Ammon's horn (tissue), 1 donor: ENCODE results near the gene IGFL2.
A peak's percentile ranks its signal among the peaks of the same experiment; 100 is the strongest.
"Not testable (repeated sequence)": the region's sequence is repeated elsewhere in the genome, so short reads cannot be mapped to it uniquely, and the experiment has no call there.

Experiments used
- DNase-seq: peaks from one replicate; pipeline ENCODE4 v3.0.0-alpha.2; 2016; ENCODE audit warnings: low spot score

IGFL2 gene

DNA sequence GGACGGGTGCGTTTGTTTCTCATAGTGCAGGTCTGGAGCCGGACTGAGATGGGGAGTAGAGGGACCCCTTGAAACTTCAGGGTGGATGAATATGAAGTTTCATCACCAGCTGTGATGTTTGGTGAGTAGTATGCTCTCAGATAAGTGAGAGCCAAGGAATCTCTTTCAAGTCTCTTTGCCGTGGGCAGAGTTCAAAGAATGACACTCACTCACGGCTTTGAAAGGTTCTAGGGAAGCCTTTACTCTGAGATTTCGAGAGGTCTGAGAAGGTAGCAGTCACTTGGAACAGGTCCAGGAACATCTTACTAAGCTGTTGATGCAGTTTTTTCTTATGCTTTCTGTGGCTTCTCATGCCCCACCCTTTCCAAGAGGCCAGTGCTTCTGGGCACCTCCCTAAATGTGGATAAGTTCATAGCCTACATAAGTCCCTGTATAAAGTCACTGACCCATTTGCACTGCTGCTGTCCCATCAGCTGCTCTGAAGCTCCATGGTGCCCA lies at the start of gene IGFL2:
IGFL2 (plus strand) TSS at position 448 of the 498 bp plus-strand sequence; CDS start at position 489, 41 bp downstream.
- DNase-seq = no peak

DNA sequence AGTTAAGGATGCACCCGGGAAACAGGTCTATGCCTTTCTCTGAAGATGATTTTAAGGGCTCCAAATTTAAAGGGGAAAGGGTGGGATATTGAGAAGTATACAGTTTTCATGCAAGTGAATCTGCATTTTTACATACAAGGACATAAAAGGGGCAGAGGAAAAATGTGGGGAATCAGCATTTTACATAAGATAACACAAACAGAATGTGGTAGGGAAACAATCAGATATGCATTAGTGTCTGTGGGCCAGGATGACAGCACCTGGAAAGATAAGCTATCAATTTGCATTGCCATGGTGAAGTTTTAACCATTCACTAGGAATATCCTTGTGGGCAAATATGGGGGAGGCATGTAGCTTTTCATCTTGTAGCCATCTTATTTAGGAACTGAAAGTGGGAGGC lies 47.7 kb upstream of the IGFL2 start:
- DNase-seq = no peak

DNA sequence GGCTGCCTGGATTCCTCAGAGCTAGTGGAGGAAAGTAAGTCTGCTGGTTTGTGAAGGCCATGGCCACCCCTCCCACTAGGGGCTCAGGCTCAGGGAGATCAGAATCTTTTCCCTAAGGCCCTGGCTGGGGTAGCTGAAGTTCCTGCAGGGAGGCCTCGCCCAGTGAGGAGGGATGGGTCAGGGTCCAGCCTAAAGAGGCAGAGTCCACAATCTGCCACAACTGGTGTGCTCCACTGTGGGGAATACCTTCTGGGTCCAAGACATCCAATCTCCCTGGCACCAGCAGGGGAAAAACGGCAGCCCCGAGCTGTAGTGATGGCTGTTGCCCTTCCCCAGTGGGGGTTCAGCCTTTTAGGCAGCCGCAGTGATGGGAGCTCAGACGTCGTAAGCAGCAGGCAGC lies 46.7 kb upstream of the IGFL2 start:
- DNase-seq = no peak

DNA sequence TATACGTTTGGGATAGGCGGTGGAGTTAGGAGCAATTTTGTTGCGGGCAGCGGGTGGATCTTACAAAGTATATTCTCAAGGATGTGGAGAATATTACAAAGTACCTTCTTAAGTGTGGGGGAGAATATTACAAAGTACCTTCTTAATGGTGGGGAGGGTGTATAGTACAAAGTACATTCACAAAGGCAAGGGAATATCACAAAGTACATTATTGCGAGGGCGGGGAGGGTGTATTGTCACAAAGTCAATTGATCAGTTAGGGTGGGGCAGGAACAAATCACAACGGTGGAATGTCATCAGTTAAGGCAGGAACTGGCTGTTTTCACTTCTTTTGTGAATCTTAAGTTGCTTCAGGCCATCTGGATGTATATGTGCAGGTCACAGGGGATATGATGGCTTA lies 45.7 kb upstream of the IGFL2 start:
- DNase-seq = not testable (repeated sequence)

DNA sequence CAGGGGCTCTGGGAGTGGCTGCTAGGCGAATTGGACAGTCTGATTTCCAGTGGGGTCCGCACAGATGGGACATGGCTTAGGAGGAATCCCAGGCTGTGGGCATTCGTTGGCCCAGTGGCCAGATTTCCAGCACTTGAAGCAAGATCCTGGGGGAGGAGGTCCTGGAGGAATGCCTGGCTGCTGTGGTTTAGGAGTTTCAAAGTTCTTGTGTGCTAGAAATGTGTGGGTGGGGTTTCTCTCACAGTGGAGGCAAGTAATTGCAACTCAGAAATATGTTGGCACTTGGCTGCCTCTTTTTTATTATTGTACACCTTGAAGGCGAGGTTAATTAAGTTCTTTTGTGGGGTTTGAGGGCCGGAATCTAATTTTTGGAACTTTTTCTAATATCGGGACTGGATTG lies 40.7 kb upstream of the IGFL2 start:
- no peak for DNase-seq

DNA sequence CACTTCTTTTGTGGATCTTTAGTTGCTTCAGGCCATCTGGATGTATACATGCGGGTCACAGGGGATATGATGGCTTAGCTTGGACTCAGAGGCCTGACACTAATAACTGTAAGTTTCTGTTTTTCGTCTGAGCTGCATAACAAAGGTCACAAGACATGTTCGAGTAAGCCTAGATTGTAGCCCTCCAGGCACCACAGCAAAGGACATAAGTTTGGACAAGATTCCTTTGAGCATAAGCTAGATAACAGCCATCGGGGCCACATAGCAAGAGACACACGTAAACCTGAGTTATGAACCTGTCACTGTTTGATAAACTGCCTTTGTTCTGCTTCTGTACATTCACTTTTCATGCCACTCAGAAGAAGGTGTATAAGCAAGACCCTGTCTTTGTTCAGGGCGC lies 38.2 kb upstream of the IGFL2 start:
- DNase-seq = no peak

DNA sequence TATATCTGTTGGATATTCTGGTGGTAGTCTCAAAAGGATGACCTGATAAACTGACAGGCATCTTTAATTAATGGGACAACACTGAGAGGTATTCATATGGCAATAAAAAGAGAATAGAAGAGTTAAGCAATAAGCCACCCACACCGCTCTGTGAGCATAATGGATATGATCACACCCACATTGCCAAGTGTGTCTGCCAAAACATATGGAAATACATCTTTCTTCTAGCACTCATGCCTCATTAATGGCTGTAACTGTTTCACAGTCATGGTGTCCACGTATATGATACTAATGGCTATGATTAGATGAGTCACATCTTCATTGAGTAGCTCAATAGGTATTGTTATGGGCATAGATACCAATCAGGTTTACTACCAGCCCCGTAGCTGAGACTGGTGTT lies 36.7 kb upstream of the IGFL2 start:
- DNase-seq = peak; percentile 34

DNA sequence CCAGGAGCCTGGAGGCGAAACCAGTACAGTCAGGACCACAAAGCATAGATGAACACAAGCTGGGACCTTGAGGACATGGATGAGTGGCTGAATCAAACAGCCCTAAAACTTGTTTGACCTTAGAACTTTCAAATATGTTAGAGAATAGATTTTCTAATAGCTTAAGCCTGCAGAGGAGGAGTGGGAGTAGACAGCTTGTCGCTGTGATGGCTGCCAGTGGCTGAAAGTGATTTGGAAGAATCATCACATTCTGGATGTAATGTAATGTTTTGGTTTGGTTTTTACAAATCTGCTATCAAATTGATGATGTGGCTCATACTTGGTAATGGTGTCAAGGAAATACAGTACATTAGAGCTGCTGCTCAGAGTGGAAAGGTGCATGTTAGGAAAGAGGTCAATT lies 35.5 kb upstream of the IGFL2 start:
- DNase-seq = peak; percentile 42

DNA sequence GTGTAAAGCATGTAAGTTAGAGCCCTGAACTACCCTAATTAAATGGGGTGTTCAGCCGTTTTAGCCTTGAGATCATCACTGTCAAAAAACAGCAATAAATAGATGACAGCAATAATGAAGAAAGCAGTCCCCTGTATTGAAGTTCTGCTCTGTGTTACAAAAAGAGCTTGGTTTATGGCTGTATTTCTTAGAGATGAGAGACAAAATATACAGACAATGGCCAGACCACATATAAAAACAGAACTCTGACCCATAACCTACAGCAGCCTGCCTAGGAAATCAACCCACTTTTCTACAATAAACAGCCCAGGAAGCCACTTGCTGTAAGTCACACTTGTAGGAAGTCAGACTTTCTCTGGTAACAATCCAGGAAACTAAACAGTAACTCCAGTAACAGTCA lies 34.3 kb upstream of the IGFL2 start:
- no peak for DNase-seq

DNA sequence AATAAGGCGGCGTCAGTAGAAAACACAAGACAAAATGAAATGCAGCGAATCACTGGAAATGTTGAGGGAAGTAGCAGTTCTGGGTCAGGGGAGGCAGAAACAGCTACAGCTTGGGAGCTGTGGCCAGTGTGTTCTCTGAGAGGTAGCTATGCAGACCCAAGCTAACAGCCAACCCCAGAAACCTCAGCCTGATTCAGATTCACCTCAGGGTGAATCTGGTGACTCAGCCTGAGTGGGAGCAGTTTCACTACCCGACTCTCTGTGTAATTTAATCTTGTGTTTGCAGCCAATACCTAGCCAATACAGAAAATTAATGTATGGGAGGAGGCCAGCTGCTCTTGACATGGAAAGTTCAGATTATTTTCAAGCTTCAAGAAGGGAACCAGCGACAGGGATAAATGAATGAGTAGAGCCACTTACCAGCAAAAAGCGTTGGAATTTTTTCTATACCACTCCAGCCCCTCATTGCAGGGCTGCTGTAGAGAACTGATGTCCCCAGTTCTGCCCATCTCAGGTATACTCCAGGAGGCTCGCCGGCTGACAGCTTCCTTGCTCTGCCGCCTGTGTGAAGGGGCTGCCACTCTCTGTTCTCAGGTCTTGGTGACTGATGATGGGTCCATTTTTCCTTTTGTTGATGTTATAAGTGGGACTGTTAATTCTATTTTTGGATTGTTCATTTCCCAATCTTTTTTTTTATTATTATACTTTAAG lies 32.5 kb upstream of the IGFL2 start:
- peak; percentile 25 for DNase-seq

DNA sequence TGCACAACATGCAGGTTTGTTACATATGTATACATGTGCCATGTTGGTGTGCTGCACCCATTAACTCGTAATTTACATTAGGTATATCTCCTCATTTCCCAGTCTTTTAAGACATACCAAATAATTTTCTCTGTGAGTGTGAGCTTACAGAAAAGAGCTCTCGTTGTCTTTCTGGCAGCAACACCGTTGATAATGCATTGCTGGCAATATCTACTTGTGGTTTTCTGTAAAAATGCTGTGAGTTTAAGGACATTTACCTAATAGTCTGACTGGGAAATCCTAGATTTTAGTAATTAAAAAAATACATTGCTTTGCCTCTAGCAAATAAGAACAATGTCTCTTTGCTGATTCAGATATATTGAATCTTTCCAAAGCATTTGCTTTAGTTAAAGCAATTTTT lies 31.9 kb upstream of the IGFL2 start:
- no peak for DNase-seq

DNA sequence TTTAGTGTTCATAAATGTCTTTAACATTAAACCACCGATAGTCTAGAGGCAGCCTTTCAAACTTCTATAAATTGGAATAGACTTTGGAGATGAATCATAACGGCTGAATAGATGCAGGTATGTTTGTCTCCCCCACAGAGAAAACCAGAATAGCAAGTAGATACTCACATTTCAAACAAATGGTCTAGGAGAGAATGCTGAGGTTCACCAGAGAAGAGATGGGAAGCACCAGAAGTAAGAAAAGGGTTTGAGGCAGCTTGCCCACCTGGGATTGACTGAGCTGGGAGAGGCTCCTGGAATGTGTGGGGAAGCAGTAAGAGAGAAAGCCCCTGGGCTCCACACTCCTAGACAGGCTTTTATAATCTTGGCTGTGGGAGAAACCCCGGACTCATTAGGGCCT lies 29.9 kb upstream of the IGFL2 start:
- no peak for DNase-seq

DNA sequence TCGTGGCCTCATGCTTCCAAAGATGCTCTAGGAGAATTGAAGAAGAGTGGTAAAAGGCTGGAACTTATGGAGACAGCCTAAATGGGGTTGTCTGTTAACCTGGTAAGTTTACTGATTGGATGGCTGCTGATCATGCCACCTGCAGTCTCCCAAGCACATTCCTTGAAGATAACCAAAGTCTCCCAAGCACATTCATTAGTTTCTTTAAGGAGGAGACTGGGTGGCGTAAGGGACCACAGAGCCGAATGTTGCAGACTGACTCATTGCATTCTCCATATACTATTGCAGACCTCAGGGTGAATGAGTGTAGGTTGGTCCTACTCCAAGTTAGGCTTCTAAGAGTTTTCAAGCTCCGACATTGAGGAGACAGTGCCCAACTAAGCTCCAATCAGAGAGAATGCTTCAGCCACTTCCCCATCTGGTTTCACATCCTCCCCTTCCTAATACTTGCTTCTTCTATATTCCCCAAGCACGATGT lies 23.4 kb upstream of the IGFL2 start, which contains the start of gene IGFL3:
IGFL3 (minus strand) TSS at position 51 of the 478 bp plus-strand sequence; CDS start at position 12, 39 bp downstream.
- peak; percentile 62 for DNase-seq

DNA sequence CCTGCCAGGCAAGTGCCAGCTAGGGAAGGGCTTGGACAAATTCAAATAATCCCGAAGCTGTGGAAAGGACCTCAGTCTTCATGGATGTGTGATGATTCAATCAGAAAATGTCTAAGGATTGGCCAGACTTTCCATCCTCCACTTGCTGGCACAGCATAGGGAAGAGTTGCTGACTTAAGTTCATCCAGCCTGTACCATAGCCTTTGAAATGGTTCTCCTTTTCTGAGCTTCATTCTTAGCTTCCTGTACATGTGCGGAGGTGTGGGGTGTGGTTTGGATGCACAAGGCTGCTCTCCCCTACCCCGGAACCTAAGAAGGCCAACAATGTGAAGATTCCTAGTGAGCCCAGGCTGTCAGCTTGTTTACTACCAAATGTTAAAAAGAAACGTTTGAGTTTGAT lies 22.6 kb upstream of the IGFL2 start:
- DNase-seq = peak; percentile 23

DNA sequence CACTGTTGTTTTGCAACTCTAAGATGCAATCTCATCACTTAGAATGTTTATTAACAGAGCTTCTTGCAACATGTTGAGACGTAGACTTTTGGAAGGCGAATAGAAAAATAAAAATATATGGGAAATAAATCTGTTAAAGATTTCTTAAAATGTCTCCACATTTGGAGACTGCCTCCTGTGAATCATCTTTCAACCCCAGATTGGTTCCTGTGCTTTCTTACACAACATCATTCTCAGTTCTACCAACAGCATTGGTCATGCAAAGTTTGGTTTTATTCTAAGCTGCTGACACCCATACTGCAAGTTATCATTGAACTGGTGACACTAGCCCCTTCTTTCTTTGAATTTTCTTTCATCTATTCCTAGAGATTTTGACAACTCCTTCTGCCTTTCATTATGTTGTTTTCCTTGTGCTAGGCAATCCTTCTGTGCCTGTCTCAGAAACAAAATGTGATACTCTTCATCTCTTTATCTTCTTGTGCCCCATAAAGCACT lies 21.9 kb upstream of the IGFL2 start:
- no peak for DNase-seq

DNA sequence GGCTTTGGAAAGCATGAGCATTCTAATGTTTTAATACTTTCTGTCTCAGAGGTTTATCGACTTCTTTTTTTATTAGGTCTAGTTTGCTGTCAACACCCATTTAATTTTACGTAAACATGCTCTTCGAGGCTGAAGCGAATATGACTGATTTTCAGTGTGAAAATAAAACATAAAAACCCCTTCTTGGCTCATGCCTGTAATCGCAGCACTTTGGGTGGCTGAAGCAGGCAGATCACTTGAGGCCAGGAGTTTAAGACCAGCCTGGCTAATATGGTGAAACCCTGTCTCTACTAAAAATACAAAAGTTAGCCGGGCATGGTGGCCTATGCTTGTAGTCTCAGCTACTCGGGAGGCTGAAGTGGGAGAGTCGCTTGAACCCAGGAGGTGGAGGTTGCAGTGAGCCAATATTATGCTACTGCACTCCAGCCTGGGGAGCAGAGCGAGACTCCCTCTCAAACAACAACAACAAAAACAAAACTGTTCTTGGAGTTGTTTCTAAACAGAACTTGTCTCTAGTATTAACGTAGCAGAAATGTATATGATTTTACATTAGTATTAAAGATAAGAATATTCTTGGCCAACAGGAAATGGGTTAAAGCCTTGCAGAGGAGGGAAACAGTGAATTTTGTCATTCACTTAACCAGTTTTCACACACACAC lies 16.4 kb upstream of the IGFL2 start:
- no peak for DNase-seq

DNA sequence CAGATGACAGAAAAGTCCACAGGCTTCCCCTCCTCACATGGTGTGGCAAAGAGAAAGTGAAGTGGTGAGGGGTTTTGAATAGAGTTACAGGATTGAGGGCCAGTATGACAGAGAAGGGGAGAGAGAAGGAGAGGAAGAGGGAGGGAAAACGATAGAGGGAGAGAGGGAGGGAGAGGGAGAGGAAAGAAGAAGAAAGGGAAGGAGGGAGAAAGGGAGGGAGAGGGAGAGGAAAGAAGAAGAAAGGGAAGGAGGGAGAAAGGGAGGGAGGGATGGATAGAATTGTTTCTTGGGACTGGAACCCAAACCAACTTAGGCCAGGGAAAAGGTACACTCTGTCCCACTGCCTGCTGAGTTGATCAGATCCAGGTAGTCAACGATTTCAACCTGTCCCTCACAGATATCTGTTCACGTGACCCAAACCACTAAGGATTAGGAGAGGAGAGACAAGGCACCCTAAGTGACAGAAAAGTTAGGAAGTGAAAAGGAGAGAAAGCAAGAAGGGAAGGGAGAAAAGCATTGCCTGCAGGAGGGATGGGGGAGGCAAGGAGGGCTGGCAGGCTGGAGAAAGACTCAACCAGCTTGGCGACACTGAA lies 15.4 kb upstream of the IGFL2 start:
- DNase-seq = no peak

DNA sequence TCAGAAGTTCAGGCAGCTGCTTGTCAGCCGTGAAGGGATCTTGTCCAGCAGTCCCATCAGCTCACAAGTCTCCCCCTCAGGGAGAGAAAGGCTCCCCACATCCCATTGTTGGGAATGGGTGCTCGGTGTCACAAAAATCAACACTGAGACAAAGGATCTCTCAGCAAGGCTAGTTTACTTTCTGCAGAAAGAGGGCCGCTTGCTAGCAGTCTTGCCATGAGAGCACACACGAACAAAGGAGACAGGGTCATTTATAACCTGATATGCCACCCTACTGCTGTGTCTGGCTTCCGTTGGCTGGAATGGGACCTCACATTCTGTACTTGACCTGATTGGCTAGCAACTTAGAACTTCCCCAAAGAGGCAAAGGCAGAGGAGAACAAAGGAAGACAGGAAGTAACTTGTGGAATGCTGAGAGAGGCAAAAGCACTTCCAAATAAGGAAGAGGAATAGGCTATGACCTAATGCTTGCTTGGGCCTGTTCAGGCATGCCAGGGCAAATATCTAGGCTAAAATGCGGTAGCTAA lies 14.9 kb upstream of the IGFL2 start:
- DNase-seq = peak; percentile 82

DNA sequence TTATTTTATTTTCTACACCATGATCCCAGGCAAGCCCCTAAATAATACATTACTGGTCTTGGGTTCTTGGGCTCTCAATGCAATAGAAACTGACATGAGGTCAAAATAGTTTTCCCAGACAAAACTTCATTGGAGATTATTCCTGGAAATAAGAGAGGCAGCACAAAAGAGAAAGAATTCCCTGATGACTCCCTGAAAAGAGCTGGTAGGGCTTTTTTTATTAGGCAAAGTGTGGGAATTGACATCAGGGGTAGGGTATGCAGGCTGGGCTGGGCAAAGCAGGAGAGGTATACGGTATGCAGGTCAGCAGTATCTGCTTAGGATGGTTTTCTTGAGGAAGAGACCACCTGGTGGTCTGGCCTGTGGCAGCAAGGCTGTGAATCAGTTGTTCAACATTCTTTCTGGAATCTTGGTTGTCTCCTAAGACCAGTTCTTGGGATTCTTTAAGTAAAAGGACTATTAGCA lies 14.2 kb upstream of the IGFL2 start:
- DNase-seq = no peak

DNA sequence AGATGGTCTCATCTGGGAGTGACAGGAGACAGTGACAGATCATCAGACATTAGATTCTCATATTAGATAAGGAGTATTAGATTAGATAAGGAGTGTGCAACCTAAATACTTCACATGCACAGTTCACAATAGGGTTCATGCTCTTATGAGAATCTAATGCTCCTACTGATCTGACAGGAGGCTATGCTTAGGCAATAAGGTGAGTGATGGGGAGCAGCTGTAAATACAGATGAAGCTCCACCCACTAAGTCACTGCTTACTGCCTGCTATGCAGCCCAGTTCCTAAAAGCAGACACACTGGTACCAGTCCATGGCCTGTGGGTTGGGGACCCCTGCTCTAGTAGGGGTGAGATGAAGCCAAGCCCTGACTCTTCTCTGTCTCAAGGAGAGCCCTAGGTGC lies 13.5 kb upstream of the IGFL2 start:
- DNase-seq = no peak

DNA sequence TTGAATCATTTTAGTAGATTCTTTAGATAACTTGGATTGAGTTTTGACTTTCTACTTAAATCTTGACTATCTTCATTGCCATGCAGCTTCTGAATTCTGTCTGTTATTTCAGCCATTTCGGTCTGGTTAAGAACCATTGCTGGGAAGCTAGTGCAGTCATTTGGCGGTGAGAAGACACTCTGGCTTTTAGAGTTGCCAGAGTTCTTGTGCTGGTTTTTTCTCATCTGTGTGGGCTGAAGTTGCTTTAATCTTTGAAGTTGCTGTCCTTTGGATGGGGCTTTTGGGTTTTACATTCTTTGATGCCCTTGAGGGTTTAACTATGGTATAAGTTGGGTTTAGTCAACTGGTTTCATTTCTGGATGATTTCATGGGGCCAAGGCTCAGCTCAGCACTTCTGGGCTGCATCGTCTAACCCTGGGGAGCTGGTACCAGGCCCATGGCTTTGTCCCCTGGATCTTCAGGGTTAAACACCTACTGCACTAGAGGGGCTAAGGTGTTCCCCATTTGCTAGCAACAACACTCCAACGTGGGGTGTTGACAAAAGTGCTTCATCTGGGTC lies 10.0 kb upstream of the IGFL2 start:
- DNase-seq = no peak

DNA sequence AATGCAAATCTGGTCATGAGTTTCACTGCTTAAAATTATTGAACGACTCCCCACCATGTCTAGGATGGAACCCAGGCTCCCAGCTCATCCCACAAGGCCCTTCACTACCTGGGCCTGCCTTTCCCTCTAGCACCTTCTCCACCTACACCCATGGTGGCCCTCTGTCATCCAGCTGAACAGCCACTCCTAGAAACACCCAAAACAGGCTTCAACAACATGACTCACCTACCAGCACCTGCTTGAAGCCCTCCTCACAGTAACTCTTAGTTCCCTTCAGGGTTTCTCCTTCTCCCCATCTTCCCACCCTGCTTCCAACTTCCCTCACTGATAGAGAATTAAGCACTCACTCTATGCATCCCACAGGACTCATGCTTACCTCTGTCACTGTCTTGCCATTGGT lies 6.6 kb upstream of the IGFL2 start:
- DNase-seq = no peak
